HG02973 (cell line): Measurements from ENCODE around the gene COL23A1.
"Not testable (repeated sequence)": the region's sequence is repeated elsewhere in the genome, so short reads cannot be mapped to it uniquely, and the experiment has no call there.

ENCODE experiments used
- ATAC-seq: cut with Tn5 transposase; IDR thresholded peaks from one replicate; pipeline ENCODE4 v1.9.1; 2021; ENCODE audit warnings: moderate library complexity; ENCODE audit not compliant: unreplicated experiment

The COL23A1 gene

GRCh38 chr5:178277346-178277745 is 312.8 kb downstream of the COL23A1 start:
- no peak for ATAC-seq

- ATAC-seq: no peak
Measured at GRCh38 chr5:178274781-178275537, 315.2 kb downstream of the COL23A1 start.

GRCh38 chr5:178273665-178274541 is 316.3 kb downstream of the COL23A1 start:
- ATAC-seq: no peak

- no peak for ATAC-seq
Measured at GRCh38 chr5:178273041-178273440, 317.2 kb downstream of the COL23A1 start.

- no peak for ATAC-seq
Measured at GRCh38 chr5:178272591-178272990, 317.6 kb downstream of the COL23A1 start.

GRCh38 chr5:178271726-178272479 is 318.3 kb downstream of the COL23A1 start:
- no peak for ATAC-seq

- no peak for ATAC-seq
Measured at GRCh38 chr5:178271231-178271630, 319.0 kb downstream of the COL23A1 start.

GRCh38 chr5:178269499-178269898 is 320.7 kb downstream of the COL23A1 start:
- ATAC-seq: no peak

GRCh38 chr5:178267876-178268275 is 322.3 kb downstream of the COL23A1 start:
- no peak for ATAC-seq

- ATAC-seq: no peak
Measured at GRCh38 chr5:178267245-178267644, 322.9 kb downstream of the COL23A1 start.

GRCh38 chr5:178266581-178266980 is 323.6 kb downstream of the COL23A1 start:
- no peak for ATAC-seq

GRCh38 chr5:178265746-178266145 is 324.4 kb downstream of the COL23A1 start:
- no peak for ATAC-seq

- no peak for ATAC-seq
Measured at GRCh38 chr5:178264044-178264443, 326.1 kb downstream of the COL23A1 start.

- ATAC-seq: no peak
Measured at GRCh38 chr5:178261666-178262600, 328.3 kb downstream of the COL23A1 start.

- ATAC-seq: no peak
Measured at GRCh38 chr5:178259623-178260536, 330.3 kb downstream of the COL23A1 start.

- ATAC-seq: no peak
Measured at GRCh38 chr5:178257650-178258049, 332.5 kb downstream of the COL23A1 start.

GRCh38 chr5:178256746-178257145 is 333.4 kb downstream of the COL23A1 start:
- no peak for ATAC-seq

GRCh38 chr5:178253632-178254031 is 336.6 kb downstream of the COL23A1 start:
- ATAC-seq: not testable (repeated sequence)

GRCh38 chr5:178252258-178252657 is 337.9 kb downstream of the COL23A1 start:
- no peak for ATAC-seq
